PC-9 (cell line): ENCODE measurements around the gene PLXNA3.

Experiments used
- EZH2 ChIP-seq: fragments of 200-600 bp; sonication (generic); IDR thresholded peaks from 2 replicates; pipeline ENCODE4 v1.8.0; 2017; ENCODE audit warnings: antibody characterized with exemption, low read depth
- TF ChIP-seq, protein P1 (sequence below): fragments of 200-600 bp; sonication (generic); conservative IDR thresholded peaks from 2 replicates; pipeline ENCODE4 v1.6.1; 2017; ENCODE audit warnings: mixed run types, antibody characterized with exemption, mild to moderate bottlenecking, moderate library complexity

DNA sequence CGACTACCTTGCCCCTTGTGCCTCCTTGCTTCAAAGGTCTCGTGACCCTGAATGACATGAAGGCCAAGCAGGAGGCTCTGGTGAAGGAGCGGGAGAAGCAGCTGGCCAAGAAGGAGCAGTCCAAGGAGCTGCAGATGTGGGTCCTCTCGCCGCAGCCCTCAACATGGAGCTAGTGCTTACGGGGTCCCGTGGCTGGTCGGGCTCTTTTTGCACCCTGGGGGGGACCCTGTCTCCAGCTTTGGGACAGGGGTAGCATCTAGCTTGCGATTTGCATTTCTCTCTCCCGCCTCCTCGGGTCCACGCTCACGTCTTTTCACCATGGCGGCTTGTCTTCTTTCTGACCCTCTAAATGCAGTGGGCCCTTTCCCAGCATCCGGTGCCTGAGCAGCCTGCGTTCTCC, 12.3 kb upstream of the PLXNA3 start:
- TF ChIP-seq, protein P1, sequence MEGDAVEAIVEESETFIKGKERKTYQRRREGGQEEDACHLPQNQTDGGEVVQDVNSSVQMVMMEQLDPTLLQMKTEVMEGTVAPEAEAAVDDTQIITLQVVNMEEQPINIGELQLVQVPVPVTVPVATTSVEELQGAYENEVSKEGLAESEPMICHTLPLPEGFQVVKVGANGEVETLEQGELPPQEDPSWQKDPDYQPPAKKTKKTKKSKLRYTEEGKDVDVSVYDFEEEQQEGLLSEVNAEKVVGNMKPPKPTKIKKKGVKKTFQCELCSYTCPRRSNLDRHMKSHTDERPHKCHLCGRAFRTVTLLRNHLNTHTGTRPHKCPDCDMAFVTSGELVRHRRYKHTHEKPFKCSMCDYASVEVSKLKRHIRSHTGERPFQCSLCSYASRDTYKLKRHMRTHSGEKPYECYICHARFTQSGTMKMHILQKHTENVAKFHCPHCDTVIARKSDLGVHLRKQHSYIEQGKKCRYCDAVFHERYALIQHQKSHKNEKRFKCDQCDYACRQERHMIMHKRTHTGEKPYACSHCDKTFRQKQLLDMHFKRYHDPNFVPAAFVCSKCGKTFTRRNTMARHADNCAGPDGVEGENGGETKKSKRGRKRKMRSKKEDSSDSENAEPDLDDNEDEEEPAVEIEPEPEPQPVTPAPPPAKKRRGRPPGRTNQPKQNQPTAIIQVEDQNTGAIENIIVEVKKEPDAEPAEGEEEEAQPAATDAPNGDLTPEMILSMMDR, result no peak
- TF ChIP-seq EZH2, result no peak
